GM18951 (cell line): ENCODE data around the gene CHSY3.

Experiments used
- POLR2A ChIP-seq: IDR thresholded peaks from 4 replicates; pipeline ENCODE4 v1.6.1; 2011; ENCODE audit warnings: mild to moderate bottlenecking; ENCODE audit not compliant: insufficient read length, insufficient read depth; ENCODE audit errors: extremely low read depth
- in situ Hi-C: fragments of 300-500 bp; cut with MboI; formaldehyde crosslinking; loops from one replicate; pipeline ENCODE4 v1.12.0; 2022; ENCODE audit warnings: low sequenced_read_pairs, mixed read lengths, inconsistent platforms; ENCODE audit not compliant: unreplicated experiment

Gene CHSY3

GRCh38 chr5:130141659-130142320 lies 237.5 kb downstream of the CHSY3 start:
- no peak for TF ChIP-seq POLR2A
- in situ Hi-C loops: no loop called here

- in situ Hi-C loops: no loop called here
- no peak for TF ChIP-seq POLR2A
These were observed 247.0 kb downstream of the CHSY3 start for GRCh38 chr5:130151239-130151638.

GRCh38 chr5:130155345-130156011 lies 251.2 kb downstream of the CHSY3 start:
- no peak for TF ChIP-seq POLR2A
- in situ Hi-C loops: no loop called here

- no peak for TF ChIP-seq POLR2A
These were observed 253.8 kb downstream of the CHSY3 start for GRCh38 chr5:130158036-130158435.

GRCh38 chr5:130159968-130160367 lies 255.7 kb downstream of the CHSY3 start:
- no peak for TF ChIP-seq POLR2A
- in situ Hi-C loops: no loop called here

More at GRCh38 chr5:130158036-130158435, 253.8 kb downstream of the CHSY3 start:
- in situ Hi-C loops: no loop called here

- in situ Hi-C loops: no loop called here
- TF ChIP-seq POLR2A: no peak
These were observed 260.7 kb downstream of the CHSY3 start for GRCh38 chr5:130164966-130165365.

- TF ChIP-seq POLR2A: no peak
- in situ Hi-C loops: no loop called here
These were observed 262.7 kb downstream of the CHSY3 start for GRCh38 chr5:130166839-130167490.

GRCh38 chr5:130168211-130168610 lies 263.9 kb downstream of the CHSY3 start:
- in situ Hi-C loops: no loop called here
- TF ChIP-seq POLR2A: no peak

- in situ Hi-C loops: no loop called here
These were observed 267.4 kb downstream of the CHSY3 start for GRCh38 chr5:130171699-130172098.

GRCh38 chr5:130183115-130183514 lies 278.9 kb downstream of the CHSY3 start:
- in situ Hi-C loops: no loop called here
- TF ChIP-seq POLR2A: no peak

More at GRCh38 chr5:130171699-130172098, 267.4 kb downstream of the CHSY3 start:
- TF ChIP-seq POLR2A: no peak

GRCh38 chr5:130189961-130190360 lies 285.7 kb downstream of the CHSY3 start:
- in situ Hi-C loops: no loop called here
- no peak for TF ChIP-seq POLR2A

- TF ChIP-seq POLR2A: no peak
- in situ Hi-C loops: no loop called here
These were observed 294.7 kb downstream of the CHSY3 start for GRCh38 chr5:130198927-130199326.

- in situ Hi-C loops: no loop called here
- TF ChIP-seq POLR2A: no peak
These were observed 302.4 kb downstream of the CHSY3 start for GRCh38 chr5:130206686-130207085.

GRCh38 chr5:130213607-130214006 lies 309.3 kb downstream of the CHSY3 start:
- no peak for TF ChIP-seq POLR2A

More at GRCh38 chr5:130213607-130214006, 309.3 kb downstream of the CHSY3 start:
- in situ Hi-C loops: no loop called here
